ENCODE results near the gene ADARB2.

The ADARB2 gene

DNA sequence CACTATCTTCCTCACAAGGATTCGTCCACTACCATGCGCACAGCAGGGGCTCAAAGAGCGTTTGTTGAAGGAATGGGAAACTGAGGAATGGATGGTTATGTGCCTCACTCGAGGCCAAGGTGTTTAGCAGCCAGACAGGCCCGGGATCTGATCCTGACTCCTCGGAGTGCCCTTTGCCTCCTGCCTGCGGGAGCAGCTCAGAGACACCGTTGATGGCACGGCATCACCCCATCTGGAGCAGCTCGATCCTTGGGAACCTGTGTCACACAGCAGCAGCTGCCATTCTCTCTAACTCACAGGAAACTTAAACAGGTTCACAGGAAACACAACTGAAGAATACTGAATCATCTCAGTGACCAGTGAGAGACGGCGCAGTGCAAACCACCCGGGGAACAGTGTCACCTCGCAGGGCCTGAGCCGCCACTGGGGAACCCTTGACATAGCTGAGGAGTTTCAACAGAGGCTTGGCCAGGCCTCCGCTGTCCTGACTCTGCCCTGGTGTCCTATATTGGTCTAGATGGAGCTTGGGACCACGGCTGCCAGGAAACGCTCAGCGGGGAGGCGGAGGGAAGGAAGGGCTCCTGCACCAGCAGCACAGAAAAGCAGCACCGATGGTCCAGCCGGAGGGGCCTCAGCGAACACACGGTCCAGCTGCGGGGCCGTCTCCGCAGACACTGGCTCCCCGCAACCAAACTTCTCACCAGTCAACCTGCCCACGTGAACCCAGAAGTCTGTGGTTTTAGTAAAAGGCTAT, 169.4 kb downstream of the ADARB2 start:
- ATAC-seq (ENCODE audit: low read depth): no peak
- no peaks in the 10 kb centered on the region for H3K36me3 ChIP-seq (ENCODE audit: low read depth)
- TF ChIP-seq, protein P1, sequence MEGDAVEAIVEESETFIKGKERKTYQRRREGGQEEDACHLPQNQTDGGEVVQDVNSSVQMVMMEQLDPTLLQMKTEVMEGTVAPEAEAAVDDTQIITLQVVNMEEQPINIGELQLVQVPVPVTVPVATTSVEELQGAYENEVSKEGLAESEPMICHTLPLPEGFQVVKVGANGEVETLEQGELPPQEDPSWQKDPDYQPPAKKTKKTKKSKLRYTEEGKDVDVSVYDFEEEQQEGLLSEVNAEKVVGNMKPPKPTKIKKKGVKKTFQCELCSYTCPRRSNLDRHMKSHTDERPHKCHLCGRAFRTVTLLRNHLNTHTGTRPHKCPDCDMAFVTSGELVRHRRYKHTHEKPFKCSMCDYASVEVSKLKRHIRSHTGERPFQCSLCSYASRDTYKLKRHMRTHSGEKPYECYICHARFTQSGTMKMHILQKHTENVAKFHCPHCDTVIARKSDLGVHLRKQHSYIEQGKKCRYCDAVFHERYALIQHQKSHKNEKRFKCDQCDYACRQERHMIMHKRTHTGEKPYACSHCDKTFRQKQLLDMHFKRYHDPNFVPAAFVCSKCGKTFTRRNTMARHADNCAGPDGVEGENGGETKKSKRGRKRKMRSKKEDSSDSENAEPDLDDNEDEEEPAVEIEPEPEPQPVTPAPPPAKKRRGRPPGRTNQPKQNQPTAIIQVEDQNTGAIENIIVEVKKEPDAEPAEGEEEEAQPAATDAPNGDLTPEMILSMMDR (IDR thresholded peaks at IDR 0.05; ENCODE audit: poor library complexity, severe bottlenecking): no peak
- H3K9me3 ChIP-seq (ENCODE audit: severe bottlenecking): no peaks in the 10 kb centered on the region
- no peaks in the 10 kb centered on the region for H3K4me1 ChIP-seq (ENCODE audit: insufficient read depth, poor library complexity, severe bottlenecking)
- H3K27me3 ChIP-seq (ENCODE audit: insufficient read depth, poor library complexity, severe bottlenecking): no peaks in the 10 kb centered on the region
- no peak overlapping the region for H3K27ac ChIP-seq (ENCODE audit: poor library complexity, severe bottlenecking)
- H3K4me3 ChIP-seq (ENCODE audit: severe bottlenecking): no peak overlapping the region
- no peak for DNase-seq (ENCODE audit: low spot score)

DNA sequence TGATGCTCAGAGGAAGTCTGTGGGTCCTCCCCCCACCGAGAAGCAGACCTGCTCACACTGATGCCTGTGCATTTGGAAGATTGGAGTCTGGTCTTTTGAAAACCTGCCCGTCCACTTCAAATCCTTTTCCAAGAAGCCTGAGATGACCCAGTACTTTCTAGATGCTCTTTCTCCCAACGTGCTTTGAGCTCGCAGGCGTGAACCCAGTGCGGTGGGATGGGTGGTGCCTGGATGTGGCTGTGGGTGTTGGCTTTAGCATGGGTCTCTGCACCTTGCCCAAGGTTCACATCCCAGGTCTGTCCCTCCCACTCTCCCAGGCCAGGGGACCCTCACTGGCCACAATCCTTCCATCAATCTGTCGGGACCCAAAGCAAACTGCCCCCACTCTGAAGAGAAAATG, 170.2 kb downstream of the ADARB2 start:
- DNase-seq (ENCODE audit: low spot score) (no peak), ATAC-seq (ENCODE audit: low read depth) (no peak)
- TF ChIP-seq, protein P1 (IDR thresholded peaks at IDR 0.05; ENCODE audit: poor library complexity, severe bottlenecking): no peak
- Histone ChIP-seq H3K27me3 (ENCODE audit: insufficient read depth, poor library complexity, severe bottlenecking) (no peaks in the 10 kb centered on the region), H3K4me1 (ENCODE audit: insufficient read depth, poor library complexity, severe bottlenecking) (no peaks in the 10 kb centered on the region), H3K36me3 (ENCODE audit: low read depth) (no peaks in the 10 kb centered on the region), H3K27ac (ENCODE audit: poor library complexity, severe bottlenecking) (no peak overlapping the region), H3K9me3 (ENCODE audit: severe bottlenecking) (no peaks in the 10 kb centered on the region), H3K4me3 (ENCODE audit: severe bottlenecking) (no peak overlapping the region)

DNA sequence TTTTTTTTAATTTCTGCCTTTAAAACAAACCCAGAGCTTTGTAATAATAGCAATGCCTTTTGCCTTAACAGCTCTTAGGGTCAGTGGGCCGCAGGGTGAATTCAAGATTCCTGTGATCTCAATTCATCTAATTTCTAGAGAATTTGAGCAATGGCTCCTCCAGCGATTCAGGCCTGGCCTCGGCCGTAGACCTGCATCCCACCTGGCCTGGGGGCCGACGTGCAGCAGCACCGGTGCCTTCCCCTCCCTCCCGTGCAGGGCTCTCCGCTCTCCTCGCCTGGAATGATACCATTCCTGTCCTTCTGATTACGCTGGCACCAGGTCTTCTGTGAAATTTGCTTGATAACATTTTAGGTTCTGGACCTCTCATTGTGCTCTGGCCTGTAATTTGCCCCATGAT, 172.5 kb downstream of the ADARB2 start:
- H3K27me3 ChIP-seq (ENCODE audit: insufficient read depth, poor library complexity, severe bottlenecking): no peaks in the 10 kb centered on the region
- TF ChIP-seq, protein P1 (IDR thresholded peaks at IDR 0.05; ENCODE audit: poor library complexity, severe bottlenecking): no peak
- ATAC-seq (ENCODE audit: low read depth) (no peak), DNase-seq (ENCODE audit: low spot score) (no peak)
- H3K27ac ChIP-seq (ENCODE audit: poor library complexity, severe bottlenecking): no peak overlapping the region
- H3K4me3 ChIP-seq (ENCODE audit: severe bottlenecking): no peak overlapping the region
- no peaks in the 10 kb centered on the region for H3K36me3 ChIP-seq (ENCODE audit: low read depth)
- no peaks in the 10 kb centered on the region for H3K4me1 ChIP-seq (ENCODE audit: insufficient read depth, poor library complexity, severe bottlenecking)
- no peaks in the 10 kb centered on the region for H3K9me3 ChIP-seq (ENCODE audit: severe bottlenecking)

DNA sequence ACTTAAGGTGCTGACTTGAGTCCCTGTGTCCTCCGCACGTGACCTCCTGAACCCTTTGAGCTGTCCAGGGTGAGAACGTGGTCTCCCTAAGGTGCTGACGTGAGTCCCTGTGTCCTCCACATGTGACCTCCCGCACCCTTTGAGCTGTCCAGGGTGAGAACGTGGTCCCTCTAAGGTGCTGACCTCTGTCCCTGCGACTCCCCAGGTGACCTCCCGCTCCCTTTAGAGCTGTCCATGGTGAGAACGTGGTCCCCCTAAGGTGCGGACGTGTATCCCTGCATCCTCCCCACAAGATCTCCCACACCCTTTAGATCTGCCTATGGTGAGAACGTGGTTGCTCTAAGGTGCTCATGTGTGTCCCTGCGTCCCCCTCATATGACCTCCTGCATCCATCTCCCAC, 174.3 kb downstream of the ADARB2 start:
- ATAC-seq (ENCODE audit: low read depth) (no peak), DNase-seq (ENCODE audit: low spot score) (no peak)
- TF ChIP-seq, protein P1 (IDR thresholded peaks at IDR 0.05; ENCODE audit: poor library complexity, severe bottlenecking): no peak
- no peaks in the 10 kb centered on the region for H3K27me3 ChIP-seq (ENCODE audit: insufficient read depth, poor library complexity, severe bottlenecking)
- no peaks in the 10 kb centered on the region for H3K4me1 ChIP-seq (ENCODE audit: insufficient read depth, poor library complexity, severe bottlenecking)
- no peaks in the 10 kb centered on the region for H3K36me3 ChIP-seq (ENCODE audit: low read depth)
- no peak overlapping the region for H3K4me3 ChIP-seq (ENCODE audit: severe bottlenecking)
- no peak overlapping the region for H3K27ac ChIP-seq (ENCODE audit: poor library complexity, severe bottlenecking)
- H3K9me3 ChIP-seq (ENCODE audit: severe bottlenecking): no peaks in the 10 kb centered on the region

DNA sequence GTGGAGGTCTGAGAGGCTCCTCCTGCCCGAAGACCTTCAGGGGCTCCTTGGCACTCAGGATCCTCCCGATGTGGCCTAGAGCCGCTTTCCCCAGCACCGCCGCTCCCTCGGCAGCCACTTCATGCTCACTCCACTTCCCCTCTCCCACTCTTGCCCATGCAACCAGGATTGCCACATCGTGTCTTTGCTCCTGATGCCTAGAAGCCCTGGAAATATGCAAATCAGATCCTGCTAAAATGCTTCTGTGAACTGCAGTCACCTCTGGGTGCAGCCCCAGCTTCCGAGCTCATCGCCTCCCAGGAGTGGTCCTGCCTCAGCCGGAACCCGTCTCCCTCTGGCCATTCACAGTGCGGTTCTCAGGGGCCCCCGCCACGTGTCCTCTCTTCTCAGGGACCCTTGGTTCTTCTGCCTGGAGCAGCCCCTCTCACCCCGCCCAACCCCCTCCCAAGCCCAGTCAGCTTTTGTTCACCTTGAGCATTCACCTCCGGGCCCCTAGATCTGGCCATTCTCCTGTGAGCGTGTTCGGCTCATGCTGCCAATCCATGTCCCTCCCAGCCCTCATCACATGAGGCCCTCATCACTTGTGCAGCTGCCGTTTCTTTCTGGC, 175.5 kb downstream of the ADARB2 start:
- H3K9me3 ChIP-seq (ENCODE audit: severe bottlenecking): no peaks in the 10 kb centered on the region
- no peak overlapping the region for H3K4me3 ChIP-seq (ENCODE audit: severe bottlenecking)
- H3K4me1 ChIP-seq (ENCODE audit: insufficient read depth, poor library complexity, severe bottlenecking): no peaks in the 10 kb centered on the region
- H3K27ac ChIP-seq (ENCODE audit: poor library complexity, severe bottlenecking): no peak overlapping the region
- no peaks in the 10 kb centered on the region for H3K27me3 ChIP-seq (ENCODE audit: insufficient read depth, poor library complexity, severe bottlenecking)
- no peak for ATAC-seq (ENCODE audit: low read depth)
- no peaks in the 10 kb centered on the region for H3K36me3 ChIP-seq (ENCODE audit: low read depth)
- DNase-seq (ENCODE audit: low spot score): no peak
- TF ChIP-seq, protein P1 (IDR thresholded peaks at IDR 0.05; ENCODE audit: poor library complexity, severe bottlenecking): no peak

Measured in RWPE2 (cell line).